Cardiac septum (tissue), 1 donor: Measurements from ENCODE around the gene DOCK3. TPM values are rescaled to one million over a fixed set of nuclear protein-coding genes. Genes with fewer than 3 reads are reported as not detected.
"Not testable (repeated sequence)": the region's sequence is repeated elsewhere in the genome, so short reads cannot be mapped to it uniquely, and the experiment has no call there.

Experiments used
- DNase-seq: peaks from one replicate; pipeline ENCODE4 v3.0.0-alpha.2; 2020; ENCODE audit warnings: low spot score
- intact Hi-C: fragments of 100-400 bp; cut with DNase I; formaldehyde crosslinking; loops from one replicate; pipeline ENCODE4 v1.14.0; 2022
- total RNA-seq: library from RNA; stranded (reverse); fragmentation: NEBNext Ultra II Directional; extraction: Animal tissue kit (Norgen Biotek cat#: 25700); gene quantifications from one replicate; pipeline ENCODE4 v1.2.1, GENCODE V29; 2021
- donor health status: DM: no; HTN: no; CAD: no.

The DOCK3 gene
- total RNA-seq, 1 donor from 2014 or later = 6.1 TPM

- intact Hi-C loops = no loop called here
- DNase-seq = no peak
Measured at GRCh38 chr3:50848308-50848707, 173.6 kb downstream of the DOCK3 start.

GRCh38 chr3:50850639-50851511 is 176.1 kb downstream of the DOCK3 start:
- DNase-seq = no peak
- intact Hi-C loops = no loop called here

- DNase-seq = no peak
- intact Hi-C loops = no loop called here
Measured at GRCh38 chr3:50853936-50854335, 179.2 kb downstream of the DOCK3 start.

GRCh38 chr3:50862221-50862620 is 187.5 kb downstream of the DOCK3 start:
- no peak for DNase-seq
- intact Hi-C loops = no loop called here

GRCh38 chr3:50873376-50874157 is 198.8 kb downstream of the DOCK3 start:
- DNase-seq = no peak
- intact Hi-C loops = loop anchor here (10.0 kb wide), 1 partner anchor 199 kb away; the partner anchor contains the start of gene DOCK3

GRCh38 chr3:50874876-50875275 is 200.1 kb downstream of the DOCK3 start:
- not testable (repeated sequence) for DNase-seq
- intact Hi-C loops = loop anchor here (10.0 kb wide), 1 partner anchor 200 kb away; the partner anchor contains the start of gene DOCK3

GRCh38 chr3:50876947-50877346 is 202.2 kb downstream of the DOCK3 start:
- intact Hi-C loops = loop anchor here (10.0 kb wide), 1 partner anchor 202 kb away; the partner anchor contains the start of gene DOCK3
- DNase-seq = no peak

GRCh38 chr3:50882733-50883132 is 208.0 kb downstream of the DOCK3 start:
- intact Hi-C loops, DNase-seq: not testable (repeated sequence)

GRCh38 chr3:50883755-50884154 is 209.0 kb downstream of the DOCK3 start:
- intact Hi-C loops = no loop called here
- no peak for DNase-seq

GRCh38 chr3:50885070-50885850 is 210.5 kb downstream of the DOCK3 start:
- no peak for DNase-seq
- intact Hi-C loops = no loop called here

- no peak for DNase-seq
- intact Hi-C loops = no loop called here
Measured at GRCh38 chr3:50890688-50891344, 216.1 kb downstream of the DOCK3 start.

GRCh38 chr3:50901097-50901496 is 226.4 kb downstream of the DOCK3 start:
- intact Hi-C loops, DNase-seq: not testable (repeated sequence)

- intact Hi-C loops = no loop called here
- DNase-seq = no peak
Measured at GRCh38 chr3:50912746-50913145, 238.0 kb downstream of the DOCK3 start.

GRCh38 chr3:50913260-50913659 is 238.5 kb downstream of the DOCK3 start:
- no peak for DNase-seq
- intact Hi-C loops = no loop called here

GRCh38 chr3:50922071-50922470 is 247.3 kb downstream of the DOCK3 start:
- intact Hi-C loops = not testable (repeated sequence)

GRCh38 chr3:50923955-50924354 is 249.2 kb downstream of the DOCK3 start:
- DNase-seq = no peak
- intact Hi-C loops = no loop called here

More at GRCh38 chr3:50922071-50922470, 247.3 kb downstream of the DOCK3 start:
- not testable (repeated sequence) for DNase-seq

- intact Hi-C loops = no loop called here
- DNase-seq = no peak
Measured at GRCh38 chr3:50924638-50925037, 249.9 kb downstream of the DOCK3 start.

GRCh38 chr3:50926868-50927267 is 252.1 kb downstream of the DOCK3 start:
- no peak for DNase-seq
- intact Hi-C loops = no loop called here
